AML-193 (cell line): ENCODE results near the gene FUT9.
"Not testable (repeated sequence)": the region's sequence is repeated elsewhere in the genome, so short reads cannot be mapped to it uniquely, and the experiment has no call there.

Experiments used
- DNase-seq, 2 experiments: peaks; one replicate each; lab custom pipeline; 2025; lab: John Stamatoyannopoulos, UW

Gene FUT9

GRCh38 chr6:96186094-96186493 is 170.3 kb downstream of the FUT9 start:
- no peak for DNase-seq

- no peak for DNase-seq
Observed at GRCh38 chr6:96186516-96187195, 170.9 kb downstream of the FUT9 start.

- DNase-seq: no peak
Observed at GRCh38 chr6:96194675-96195074, 178.9 kb downstream of the FUT9 start.

- DNase-seq: no peak
Observed at GRCh38 chr6:96195272-96195671, 179.5 kb downstream of the FUT9 start.

GRCh38 chr6:96196633-96197032 is 180.9 kb downstream of the FUT9 start:
- no peak for DNase-seq

- no peak for DNase-seq
Observed at GRCh38 chr6:96197241-96197640, 181.5 kb downstream of the FUT9 start.

- no peak for DNase-seq
Observed at GRCh38 chr6:96202571-96202970, 186.8 kb downstream of the FUT9 start.

- DNase-seq: no peak
Observed at GRCh38 chr6:96211341-96211740, 195.6 kb downstream of the FUT9 start.

GRCh38 chr6:96212066-96212465 is 196.3 kb downstream of the FUT9 start:
- DNase-seq: no peak

- DNase-seq: no peak
Observed at GRCh38 chr6:96213784-96214183, 198.0 kb downstream of the FUT9 start.

GRCh38 chr6:96223695-96224094 is 207.9 kb downstream of the FUT9 start:
- no peak for DNase-seq

- DNase-seq: no peak
Observed at GRCh38 chr6:96227135-96227534, 211.4 kb downstream of the FUT9 start.

- no peak for DNase-seq
Observed at GRCh38 chr6:96234444-96234843, 218.7 kb downstream of the FUT9 start.

GRCh38 chr6:96235927-96236326 is 220.2 kb downstream of the FUT9 start:
- DNase-seq: no peak

- DNase-seq: no peak
Observed at GRCh38 chr6:96236471-96236870, 220.7 kb downstream of the FUT9 start.

- no peak for DNase-seq
Observed at GRCh38 chr6:96237638-96238347, 222.0 kb downstream of the FUT9 start.

- DNase-seq: no peak
Observed at GRCh38 chr6:96246563-96246962, 230.8 kb downstream of the FUT9 start.

- no peak for DNase-seq
Observed at GRCh38 chr6:96249755-96250154, 234.0 kb downstream of the FUT9 start.

GRCh38 chr6:96257751-96258150 is 242.0 kb downstream of the FUT9 start:
- DNase-seq: no peak

- not testable (repeated sequence) for DNase-seq
Observed at GRCh38 chr6:96260787-96261430, 245.1 kb downstream of the FUT9 start.
